ENCODE measurements around the gene TSSK3.

Gene TSSK3

DNA sequence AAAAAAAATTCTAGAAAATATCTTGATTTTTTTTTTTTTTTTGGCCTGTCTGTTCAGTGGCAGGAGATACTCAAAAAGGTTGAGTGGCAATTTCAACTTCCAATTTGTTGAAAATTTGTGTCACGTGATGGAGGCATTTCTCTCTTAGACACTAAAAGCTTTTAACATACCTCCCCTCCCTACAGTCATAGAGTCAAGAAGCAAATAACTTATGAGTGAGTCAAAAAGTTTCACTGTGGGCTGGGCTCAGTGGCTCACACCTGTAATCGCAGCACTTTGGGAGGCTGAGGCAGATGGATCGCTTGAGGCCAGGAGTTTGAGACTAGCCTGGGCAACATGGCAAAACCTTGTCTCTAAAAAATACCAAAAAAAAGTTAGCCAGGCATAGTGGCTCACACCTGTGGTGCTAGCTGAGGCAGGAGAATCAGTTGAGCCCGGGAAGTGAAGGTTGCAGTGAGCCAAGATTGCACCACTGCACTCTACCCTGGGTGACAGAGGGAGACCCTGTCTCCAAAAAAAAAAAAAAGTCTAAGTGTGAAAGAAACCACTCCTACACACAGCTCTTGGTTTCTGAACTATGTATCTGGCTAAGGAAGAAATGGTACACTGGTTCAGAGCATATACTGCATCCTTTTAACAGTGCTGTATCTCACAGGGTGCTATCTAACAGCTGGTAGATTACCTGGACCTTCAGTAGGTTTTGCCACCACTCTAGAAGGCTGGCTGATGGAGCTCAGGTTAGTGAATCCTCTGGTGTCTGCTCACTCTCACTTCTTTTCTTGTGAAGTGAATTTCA lies 43.5 kb downstream of the TSSK3 start:
- DNase-seq = no peak

DNA sequence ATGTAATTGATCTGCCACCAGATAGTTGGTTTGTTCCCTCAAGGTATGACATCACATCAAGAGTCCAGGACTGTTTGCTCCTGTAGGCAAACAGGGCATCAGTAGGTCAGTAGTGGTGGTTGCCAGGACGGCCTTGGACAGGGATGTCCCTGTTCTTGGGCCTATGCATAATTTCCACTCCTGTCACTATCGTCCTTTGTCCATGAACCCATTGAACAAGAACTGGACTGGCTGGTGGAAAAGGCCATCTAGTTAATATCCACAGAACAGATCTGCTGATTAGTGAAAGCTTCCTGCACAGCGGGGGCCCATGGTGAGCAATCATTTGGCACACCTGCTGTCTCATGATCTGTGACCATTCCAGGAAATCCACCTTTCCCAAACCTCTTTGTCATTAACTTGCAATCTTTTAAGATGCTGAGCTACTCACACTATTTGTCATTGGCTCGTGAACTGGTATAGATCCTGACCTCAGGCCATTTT lies 44.3 kb downstream of the TSSK3 start:
- DNase-seq = no peak

DNA sequence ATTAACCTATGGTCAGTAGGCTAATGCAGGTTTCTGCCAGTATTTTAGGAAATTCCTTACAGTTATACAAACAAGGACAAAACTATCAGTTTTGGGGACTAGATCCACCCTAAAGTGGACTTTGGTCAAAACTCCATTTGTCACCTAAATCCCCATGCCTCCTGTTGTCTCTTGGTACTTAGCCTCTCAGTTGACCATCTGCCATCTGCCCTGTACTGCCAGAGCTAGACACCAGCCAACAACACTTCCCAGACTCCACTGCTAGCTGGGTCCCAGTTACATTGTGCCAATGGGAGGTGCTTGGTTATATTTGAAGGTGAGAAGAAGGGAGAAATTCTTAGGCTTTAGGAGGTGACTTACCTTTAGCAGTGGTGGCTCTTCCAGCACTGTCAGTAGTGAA lies 48.9 kb downstream of the TSSK3 start:
- DNase-seq = no peak

DNA sequence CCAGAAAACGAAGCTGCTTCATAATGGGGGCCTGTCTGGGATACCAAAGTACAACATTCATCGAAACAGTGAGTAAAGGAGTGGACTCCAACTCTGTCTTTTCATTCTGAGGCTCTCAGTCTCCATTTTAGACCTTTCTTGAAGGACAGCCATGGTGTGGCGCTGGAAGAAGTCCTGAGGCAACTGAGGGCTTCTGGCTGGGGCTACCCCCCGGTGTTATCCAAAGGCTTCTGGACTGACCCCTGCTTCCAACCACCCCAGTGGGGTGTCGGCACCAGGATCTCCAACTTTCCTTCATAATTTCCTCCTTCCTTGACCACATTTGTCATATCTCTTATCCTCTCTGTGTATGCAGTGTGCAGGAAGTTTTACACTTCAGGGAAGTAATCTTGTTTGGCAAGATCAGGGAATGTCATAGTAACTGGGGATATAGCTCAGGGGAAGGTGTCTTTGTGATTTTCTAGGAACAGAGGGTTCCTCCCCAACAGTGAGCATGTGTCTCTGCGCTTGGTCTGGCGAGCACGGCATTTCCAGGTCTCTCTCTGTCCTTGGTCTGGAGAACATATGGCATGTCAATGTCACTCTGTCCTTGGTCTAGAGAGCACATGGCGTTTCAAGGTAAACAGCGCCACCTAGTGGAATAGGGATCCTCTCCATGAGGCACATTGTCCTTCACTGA lies 51.3 kb downstream of the TSSK3 start:
- peak; percentile 92 for DNase-seq
